ENCODE measurements around the gene SRF. TPM values are rescaled to one million over a fixed set of nuclear protein-coding genes. Genes with fewer than 3 reads are reported as not detected.

Gene SRF
- total RNA-seq, 1 donor from 2014 or later: 71.2 TPM

- no peaks in the 10 kb centered on the region for H3K9me3 ChIP-seq
- no peak overlapping the region for H3K4me3 ChIP-seq
- DNase-seq (ENCODE audit: low spot score in 2 of 2): no peak
- intact Hi-C loops (cut with DNase I): no loop called here
- no peak overlapping the region for H3K27ac ChIP-seq
- H3K27me3 ChIP-seq: no peaks in the 10 kb centered on the region
- H3K36me3 ChIP-seq: no peaks in the 10 kb centered on the region
- peaks cover 0 to 3% of the 10 kb centered on the region in 2 donors for H3K4me1 ChIP-seq
- TF ChIP-seq CTCF (IDR thresholded peaks at IDR 0.05): no peak
Observed at GRCh38 chr6:43149265-43149664, 21.8 kb upstream of the SRF start.

GRCh38 chr6:43150051-43150751 lies 20.9 kb upstream of the SRF start:
- H3K9me3 ChIP-seq: no peaks in the 10 kb centered on the region
- no peak for DNase-seq (ENCODE audit: low spot score in 2 of 2)
- intact Hi-C loops (cut with DNase I): no loop called here
- no peak for TF ChIP-seq CTCF (IDR thresholded peaks at IDR 0.05)
- no peaks in the 10 kb centered on the region for H3K27me3 ChIP-seq
- no peak overlapping the region for H3K4me3 ChIP-seq
- H3K27ac ChIP-seq: peak overlapping the region; percentile 21 to 48
- H3K4me1 ChIP-seq: peaks cover 0 to 3% of the 10 kb centered on the region in 2 donors
- no peaks in the 10 kb centered on the region for H3K36me3 ChIP-seq

GRCh38 chr6:43159599-43159998 lies 11.5 kb upstream of the SRF start:
- Histone ChIP-seq H3K27ac (no peak overlapping the region), H3K4me1 (no peaks in the 10 kb centered on the region), H3K36me3 (no peaks in the 10 kb centered on the region), H3K27me3 (no peaks in the 10 kb centered on the region), H3K4me3 (no peak overlapping the region), H3K9me3 (no peaks in the 10 kb centered on the region)
- no peak for TF ChIP-seq CTCF (IDR thresholded peaks at IDR 0.05)
- no peak for DNase-seq (ENCODE audit: low spot score in 2 of 2)
- intact Hi-C loops (cut with DNase I): no loop called here

- intact Hi-C loops (cut with DNase I): no loop called here
- no peaks in the 10 kb centered on the region for H3K4me1 ChIP-seq
- H3K4me3 ChIP-seq: no peak overlapping the region
- no peak for DNase-seq (ENCODE audit: low spot score in 2 of 2)
- no peaks in the 10 kb centered on the region for H3K36me3 ChIP-seq
- H3K9me3 ChIP-seq: no peaks in the 10 kb centered on the region
- H3K27me3 ChIP-seq: no peaks in the 10 kb centered on the region
- no peak overlapping the region for H3K27ac ChIP-seq
- no peak for TF ChIP-seq CTCF (IDR thresholded peaks at IDR 0.05)
Observed at GRCh38 chr6:43163899-43164298, 7.2 kb upstream of the SRF start.

GRCh38 chr6:43170417-43170930 lies 595 bp upstream of the SRF start:
- Histone ChIP-seq H3K4me3 (peak overlapping the region; percentile 88 to 95), H3K27me3 (no peaks in the 10 kb centered on the region), H3K27ac (peak overlapping the region; percentile 98), H3K4me1 (peaks cover 8 to 22% of the 10 kb centered on the region in 2 donors), H3K9me3 (no peaks in the 10 kb centered on the region), H3K36me3 (peaks cover 3 to 4% of the 10 kb centered on the region in 2 donors)
- TF ChIP-seq CTCF (IDR thresholded peaks at IDR 0.05): no peak
- peak; percentile 29 to 88 for DNase-seq (ENCODE audit: low spot score in 2 of 2)
- intact Hi-C loops (cut with DNase I): loop anchor here (1.0 to 10.0 kb wide), 7 partner anchors 112 to 1126 kb away; partner anchors contain the start of genes BICRAL, HSP90AB1, KLHDC3 and MEA1
